ENCODE data around the gene DTD1. TPM values are rescaled to one million over a fixed set of nuclear protein-coding genes. Genes with fewer than 3 reads are reported as not detected.

DTD1 gene, protein sequence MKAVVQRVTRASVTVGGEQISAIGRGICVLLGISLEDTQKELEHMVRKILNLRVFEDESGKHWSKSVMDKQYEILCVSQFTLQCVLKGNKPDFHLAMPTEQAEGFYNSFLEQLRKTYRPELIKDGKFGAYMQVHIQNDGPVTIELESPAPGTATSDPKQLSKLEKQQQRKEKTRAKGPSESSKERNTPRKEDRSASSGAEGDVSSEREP
- total RNA-seq (13.2 TPM), polyA plus RNA-seq (16.9 TPM)
- long read RNA-seq, donor 1 = 0 reads
- long read RNA-seq, donor 2, transcript DTD1-201 (6 exons, 1,387 nt) = major isoform, 10 of 10 reads
- long read RNA-seq, donor 2, partial matches to known transcripts = 0 of 10 reads
- long read RNA-seq, donor 2, other reads (novel, unspliced or antisense) = 0 of 10 reads
- long read RNA-seq, donor 3, transcript DTD1-201 (6 exons, 1,387 nt) = major isoform, 6 of 11 reads
- long read RNA-seq, donor 3, partial matches to known transcripts = 5 of 11 reads
- long read RNA-seq, donor 3, other reads (novel, unspliced or antisense) = 0 of 11 reads
- long read RNA-seq, donor 4, partial matches to known transcripts = 0 of 1 reads
- long read RNA-seq, donor 4, other reads (novel, unspliced or antisense) = 0 of 1 reads
- long read RNA-seq, donor 5, transcript DTD1-201 (6 exons, 1,387 nt) = major isoform, 7 of 22 reads
- long read RNA-seq, donor 5, partial matches to known transcripts = 15 of 22 reads
- long read RNA-seq, donor 5, other reads (novel, unspliced or antisense) = 0 of 22 reads
- long read RNA-seq, donor 6, transcript DTD1-201 (6 exons, 1,387 nt) = major isoform, 5 of 5 reads
- long read RNA-seq, donor 6, partial matches to known transcripts = 0 of 5 reads
- long read RNA-seq, donor 6, other reads (novel, unspliced or antisense) = 0 of 5 reads
- long read RNA-seq, donor 7, partial matches to known transcripts = 6 of 8 reads
- long read RNA-seq, donor 7, other reads (novel, unspliced or antisense) = 0 of 8 reads
- long read RNA-seq, donor 8, partial matches to known transcripts = 0 of 2 reads
- long read RNA-seq, donor 8, other reads (novel, unspliced or antisense) = 0 of 2 reads
- long read RNA-seq, donor 9, partial matches to known transcripts = 0 of 2 reads
- long read RNA-seq, donor 9, other reads (novel, unspliced or antisense) = 0 of 2 reads
- long read RNA-seq, donor 10, partial matches to known transcripts = 0 of 2 reads
- long read RNA-seq, donor 10, other reads (novel, unspliced or antisense) = 0 of 2 reads

DNA sequence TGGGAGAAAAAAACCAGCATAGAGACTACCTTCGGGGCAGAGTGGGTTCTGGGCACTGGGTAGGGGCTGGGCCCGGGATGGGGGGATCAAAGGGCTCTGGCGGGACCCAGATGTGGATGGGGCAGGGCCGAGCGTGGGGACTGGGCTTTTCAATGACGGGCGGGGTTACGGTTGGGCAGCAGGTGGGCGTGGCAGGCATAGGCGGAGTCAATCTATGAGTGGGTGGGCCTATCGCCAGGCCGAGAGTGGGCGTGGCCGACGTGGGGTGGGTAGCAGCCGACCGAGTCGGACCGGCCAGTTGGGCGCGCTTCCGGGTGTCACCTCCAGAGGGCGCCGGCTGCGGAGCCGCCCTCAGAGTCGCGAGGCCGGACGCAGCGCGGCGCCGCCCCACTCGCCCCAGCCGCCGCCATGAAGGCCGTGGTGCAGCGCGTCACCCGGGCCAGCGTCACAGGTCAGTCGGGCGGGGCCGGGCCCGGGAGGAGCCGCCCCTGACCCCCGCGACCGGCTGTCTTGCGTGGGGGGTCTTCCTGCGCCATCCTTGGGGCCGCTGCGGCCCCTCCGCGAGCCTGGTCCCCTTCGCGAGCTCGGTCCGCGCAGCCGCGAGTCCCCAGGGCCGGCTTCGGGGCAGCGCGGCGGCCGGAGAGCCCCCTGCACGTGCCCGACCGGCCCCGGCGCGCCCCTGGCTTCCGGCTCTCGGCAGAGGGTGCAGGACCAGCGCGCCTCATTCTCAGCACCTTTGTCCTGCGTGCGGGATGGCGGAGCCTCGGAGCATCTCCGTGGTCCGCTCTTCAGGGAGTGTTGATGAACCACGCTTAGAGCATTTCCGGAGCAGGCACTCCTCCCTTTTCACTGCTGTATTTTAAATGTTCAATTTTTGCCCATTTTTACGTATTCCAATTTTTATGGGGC is at the start of gene DTD1:
Gene DTD1 (plus strand): TSS at position 390 of the 909 bp plus-strand sequence. CDS start 19 bp downstream, at position 409.
- WGBS = under 1% methylated on average over 88 of the region's 88 CpGs
- Histone ChIP-seq H3K4me3 (ENCODE audit: low read length in 2 of 2) (peak within 1 kb of the TSS; percentile 31 to 83), H3K27ac (ENCODE audit: low read depth in 1 of 2, low read length in 1 of 2) (peak within 1 kb of the TSS in 1 of 2 donors; percentile 60), H3K4me1 (ENCODE audit: control insufficient read depth in 2 of 2, insufficient read depth in 2 of 2, low read length in 2 of 2) (peaks cover 7 to 9% of the 10 kb centered on the region in 2 donors), H3K27me3 (ENCODE audit: control insufficient read depth in 2 of 2, insufficient read depth in 1 of 2, low read length in 1 of 2) (peaks cover 0 to 17% of the 10 kb centered on the region in 2 donors), H3K36me3 (ENCODE audit: control insufficient read depth in 2 of 2, insufficient read depth in 2 of 2, low read length in 1 of 2) (no peaks in the 10 kb centered on the region), H3K9me3 (ENCODE audit: control insufficient read depth in 2 of 2, insufficient read depth in 1 of 2, low read length in 1 of 2) (no peaks in the 10 kb centered on the region)
- peak in 5 of 9 donors; percentile 11 to 47 (median 29) for DNase-seq (ENCODE audit: low read depth in 6 of 9, low spot score in 9 of 9)

- WGBS = 97% methylated on average over 5 of the region's 5 CpGs
Measured at GRCh38 chr20:18541741-18542140, 46.1 kb upstream of the DTD1 start.

DNA sequence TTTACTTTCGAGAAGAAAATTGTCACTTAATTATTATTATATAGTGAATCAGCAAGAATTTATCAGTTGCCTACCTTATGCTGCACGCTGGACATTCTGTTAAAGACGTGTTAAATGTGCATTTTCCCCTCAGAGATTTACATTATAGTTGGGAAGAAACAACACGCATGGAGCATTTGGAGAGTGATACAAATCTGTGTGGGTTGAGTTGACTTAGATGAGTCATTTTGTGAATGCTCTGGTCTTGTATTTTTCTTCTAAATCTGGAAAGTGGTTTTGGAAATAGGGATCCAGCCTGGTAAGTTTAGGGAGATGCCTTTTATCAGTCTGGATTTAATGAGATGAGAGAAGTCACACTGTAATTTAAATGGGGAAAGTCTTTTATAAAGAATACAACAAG is 44.6 kb upstream of the DTD1 start:
- no peak overlapping the region for H3K27ac ChIP-seq (ENCODE audit: low read depth in 1 of 2, low read length in 1 of 2)
- 97% methylated on average over 4 of the region's 4 CpGs for WGBS
- peaks cover 0 to 1% of the 10 kb centered on the region in 2 donors for H3K9me3 ChIP-seq (ENCODE audit: control insufficient read depth in 2 of 2, insufficient read depth in 1 of 2, low read length in 1 of 2)
- DNase-seq (ENCODE audit: low read depth in 6 of 9, low spot score in 9 of 9) = no peak
- H3K36me3 ChIP-seq (ENCODE audit: control insufficient read depth in 2 of 2, insufficient read depth in 2 of 2, low read length in 1 of 2) = peaks cover 44 to 47% of the 10 kb centered on the region in 2 donors
- H3K27me3 ChIP-seq (ENCODE audit: control insufficient read depth in 2 of 2, insufficient read depth in 1 of 2, low read length in 1 of 2) = no peaks in the 10 kb centered on the region
- no peaks in the 10 kb centered on the region for H3K4me1 ChIP-seq (ENCODE audit: control insufficient read depth in 2 of 2, insufficient read depth in 2 of 2, low read length in 2 of 2)
- H3K4me3 ChIP-seq (ENCODE audit: low read length in 2 of 2) = no peak overlapping the region

More at GRCh38 chr20:18541741-18542140, 46.1 kb upstream of the DTD1 start:
- no peak overlapping the region for H3K27ac ChIP-seq (ENCODE audit: low read depth in 1 of 2, low read length in 1 of 2)
- no peaks in the 10 kb centered on the region for H3K27me3 ChIP-seq (ENCODE audit: control insufficient read depth in 2 of 2, insufficient read depth in 1 of 2, low read length in 1 of 2)
- H3K9me3 ChIP-seq (ENCODE audit: control insufficient read depth in 2 of 2, insufficient read depth in 1 of 2, low read length in 1 of 2) = peaks cover 0 to 1% of the 10 kb centered on the region in 2 donors
- no peak for DNase-seq (ENCODE audit: low read depth in 6 of 9, low spot score in 9 of 9)
- H3K36me3 ChIP-seq (ENCODE audit: control insufficient read depth in 2 of 2, insufficient read depth in 2 of 2, low read length in 1 of 2) = peaks cover 39 to 40% of the 10 kb centered on the region in 2 donors
- H3K4me3 ChIP-seq (ENCODE audit: low read length in 2 of 2) = no peak overlapping the region
- H3K4me1 ChIP-seq (ENCODE audit: control insufficient read depth in 2 of 2, insufficient read depth in 2 of 2, low read length in 2 of 2) = no peaks in the 10 kb centered on the region

DNA sequence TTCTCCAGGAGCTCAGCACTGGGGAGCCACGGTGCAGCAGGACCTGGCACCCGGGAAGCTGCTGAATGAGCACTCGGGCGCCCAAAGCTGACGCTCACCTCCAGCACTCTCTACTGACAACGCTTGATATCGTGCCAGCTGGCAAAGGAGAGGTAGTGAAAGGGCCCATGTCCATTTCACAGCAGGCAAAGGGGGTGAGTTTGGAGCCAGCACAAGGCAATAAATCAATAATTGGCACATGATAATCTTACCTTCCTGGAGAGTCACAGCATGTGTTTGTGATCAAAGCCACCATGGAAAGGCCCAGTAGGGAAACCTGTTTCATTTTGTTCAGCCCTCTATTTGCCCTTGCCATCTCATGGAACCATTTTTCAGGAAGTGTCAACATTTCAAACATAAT is 43.9 kb upstream of the DTD1 start:
- peaks cover 0 to 1% of the 10 kb centered on the region in 2 donors for H3K9me3 ChIP-seq (ENCODE audit: control insufficient read depth in 2 of 2, insufficient read depth in 1 of 2, low read length in 1 of 2)
- H3K4me1 ChIP-seq (ENCODE audit: control insufficient read depth in 2 of 2, insufficient read depth in 2 of 2, low read length in 2 of 2) = no peaks in the 10 kb centered on the region
- WGBS = 99% methylated on average over 7 of the region's 7 CpGs
- H3K27me3 ChIP-seq (ENCODE audit: control insufficient read depth in 2 of 2, insufficient read depth in 1 of 2, low read length in 1 of 2) = no peaks in the 10 kb centered on the region
- H3K4me3 ChIP-seq (ENCODE audit: low read length in 2 of 2) = no peak overlapping the region
- H3K36me3 ChIP-seq (ENCODE audit: control insufficient read depth in 2 of 2, insufficient read depth in 2 of 2, low read length in 1 of 2) = peaks cover 45 to 50% of the 10 kb centered on the region in 2 donors
- no peak for DNase-seq (ENCODE audit: low read depth in 6 of 9, low spot score in 9 of 9)
- no peak overlapping the region for H3K27ac ChIP-seq (ENCODE audit: low read depth in 1 of 2, low read length in 1 of 2)

DNA sequence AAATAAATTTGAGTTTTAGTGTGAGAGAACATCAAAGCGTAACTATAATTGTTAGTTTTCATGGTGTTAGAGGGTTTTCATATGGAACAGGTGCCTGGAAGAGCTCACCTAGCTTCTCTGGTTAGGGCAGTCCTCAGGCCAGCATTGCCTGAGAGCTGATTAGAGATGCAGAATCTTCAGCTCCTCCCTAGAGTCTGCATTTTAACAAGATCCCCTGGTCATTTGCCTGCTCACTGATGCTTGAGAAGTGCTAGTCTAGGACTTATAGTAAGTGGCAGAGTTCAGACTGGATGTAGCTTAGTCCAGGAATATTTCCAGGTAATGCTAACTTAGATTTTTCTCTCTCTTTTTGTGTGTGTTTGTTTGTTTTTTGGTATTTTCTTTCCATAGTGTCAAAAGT is 42.3 kb upstream of the DTD1 start:
- WGBS = 98% methylated on average over 1 of the region's 1 CpG
- Histone ChIP-seq H3K4me1 (ENCODE audit: control insufficient read depth in 2 of 2, insufficient read depth in 2 of 2, low read length in 2 of 2) (no peaks in the 10 kb centered on the region), H3K9me3 (ENCODE audit: control insufficient read depth in 2 of 2, insufficient read depth in 1 of 2, low read length in 1 of 2) (peaks cover 0 to 1% of the 10 kb centered on the region in 2 donors), H3K36me3 (ENCODE audit: control insufficient read depth in 2 of 2, insufficient read depth in 2 of 2, low read length in 1 of 2) (peaks cover 45 to 48% of the 10 kb centered on the region in 2 donors), H3K27me3 (ENCODE audit: control insufficient read depth in 2 of 2, insufficient read depth in 1 of 2, low read length in 1 of 2) (no peaks in the 10 kb centered on the region), H3K27ac (ENCODE audit: low read depth in 1 of 2, low read length in 1 of 2) (no peak overlapping the region), H3K4me3 (ENCODE audit: low read length in 2 of 2) (no peak overlapping the region)
- DNase-seq (ENCODE audit: low read depth in 6 of 9, low spot score in 9 of 9) = no peak

GRCh38 chr20:18548465-18548864 is 39.4 kb upstream of the DTD1 start:
- H3K9me3 ChIP-seq (ENCODE audit: control insufficient read depth in 2 of 2, insufficient read depth in 1 of 2, low read length in 1 of 2) = peaks cover 0 to 1% of the 10 kb centered on the region in 2 donors
- H3K27ac ChIP-seq (ENCODE audit: low read depth in 1 of 2, low read length in 1 of 2) = no peak overlapping the region
- H3K27me3 ChIP-seq (ENCODE audit: control insufficient read depth in 2 of 2, insufficient read depth in 1 of 2, low read length in 1 of 2) = no peaks in the 10 kb centered on the region
- peaks cover 40 to 42% of the 10 kb centered on the region in 2 donors for H3K36me3 ChIP-seq (ENCODE audit: control insufficient read depth in 2 of 2, insufficient read depth in 2 of 2, low read length in 1 of 2)
- 98% methylated on average over 3 of the region's 3 CpGs for WGBS
- H3K4me3 ChIP-seq (ENCODE audit: low read length in 2 of 2) = no peak overlapping the region
- H3K4me1 ChIP-seq (ENCODE audit: control insufficient read depth in 2 of 2, insufficient read depth in 2 of 2, low read length in 2 of 2) = no peaks in the 10 kb centered on the region
- no peak for DNase-seq (ENCODE audit: low read depth in 6 of 9, low spot score in 9 of 9)

DNA sequence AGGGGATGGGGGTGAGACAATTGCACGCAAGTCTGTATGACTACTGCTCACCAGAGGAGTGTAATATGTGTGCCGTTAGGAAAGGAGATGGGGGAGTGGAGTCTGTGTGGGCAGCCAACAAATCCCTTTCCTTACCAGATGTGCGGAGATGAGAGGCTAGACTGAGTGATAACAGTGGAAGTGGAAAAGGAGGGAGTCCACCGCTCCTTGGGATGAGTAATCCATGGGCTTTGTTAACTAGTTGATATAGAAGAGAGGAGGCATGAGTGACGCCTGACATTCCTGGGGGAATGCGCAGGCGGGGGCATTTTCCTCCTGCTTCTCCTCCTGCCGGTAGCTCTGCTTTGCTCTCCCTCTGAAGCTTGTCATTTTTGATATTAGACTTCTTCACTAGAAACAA is 34.1 kb upstream of the DTD1 start:
- H3K27me3 ChIP-seq (ENCODE audit: control insufficient read depth in 2 of 2, insufficient read depth in 1 of 2, low read length in 1 of 2) = no peaks in the 10 kb centered on the region
- H3K9me3 ChIP-seq (ENCODE audit: control insufficient read depth in 2 of 2, insufficient read depth in 1 of 2, low read length in 1 of 2) = no peaks in the 10 kb centered on the region
- peaks cover 28% of the 10 kb centered on the region in 2 donors for H3K36me3 ChIP-seq (ENCODE audit: control insufficient read depth in 2 of 2, insufficient read depth in 2 of 2, low read length in 1 of 2)
- H3K27ac ChIP-seq (ENCODE audit: low read depth in 1 of 2, low read length in 1 of 2) = no peak overlapping the region
- no peaks in the 10 kb centered on the region for H3K4me1 ChIP-seq (ENCODE audit: control insufficient read depth in 2 of 2, insufficient read depth in 2 of 2, low read length in 2 of 2)
- no peak for DNase-seq (ENCODE audit: low read depth in 6 of 9, low spot score in 9 of 9)
- no peak overlapping the region for H3K4me3 ChIP-seq (ENCODE audit: low read length in 2 of 2)
- 98% methylated on average over 8 of the region's 8 CpGs for WGBS
